Mononuclear cell (primary cell): ENCODE measurements around the gene UBE2R2. TPM values are rescaled to one million over a fixed set of nuclear protein-coding genes. Genes with fewer than 3 reads are reported as not detected.
"Not testable (repeated sequence)": the region's sequence is repeated elsewhere in the genome, so short reads cannot be mapped to it uniquely, and the experiment has no call there.

ENCODE experiments used
- H3K27me3 ChIP-seq: 2 replicates; pipeline ENCODE4 v1.6.0; 2011; ENCODE audit warnings: low read length, control low read depth; ENCODE audit not compliant: insufficient read depth
- H3K4me1 ChIP-seq: 2 replicates; pipeline ENCODE4 v1.5.1; 2011; ENCODE audit warnings: mild to moderate bottlenecking, low read length, control low read depth; ENCODE audit not compliant: insufficient read depth
- H3K4me3 ChIP-seq: 2 replicates; pipeline ENCODE4 v1.5.1; 2011; ENCODE audit warnings: mild to moderate bottlenecking, low read length, moderate library complexity
- H3K9me3 ChIP-seq: 2 replicates; pipeline ENCODE4 v1.5.1; 2011; ENCODE audit warnings: low read depth, mild to moderate bottlenecking, control low read depth, low read length
- total RNA-seq: library from RNA; depleted of rRNA; stranded (reverse); fragments of >200 nt; gene quantifications from one replicate; pipeline ENCODE4 v1.2.3, GENCODE V29; 2012

The UBE2R2 gene
- total RNA-seq: 21.2 TPM

GRCh38 chr9:33816327-33817252, at the start of gene UBE2R2:
Gene UBE2R2, plus strand, starts transcription at chr9:33817160. Its CDS starts 598 bp downstream, at chr9:33817758.
- Histone ChIP-seq H3K4me1 (peaks cover 53% of the 10 kb centered on the region), H3K9me3 (no peaks in the 10 kb centered on the region), H3K27me3 (no peaks in the 10 kb centered on the region), H3K4me3 (peak within 1 kb of the TSS; percentile 92)

GRCh38 chr9:33770156-33770880, 46.6 kb upstream of the UBE2R2 start:
- H3K4me3 ChIP-seq: not testable (repeated sequence)

GRCh38 chr9:33773135-33773534, 43.8 kb upstream of the UBE2R2 start:
- H3K9me3 ChIP-seq, H3K27me3 ChIP-seq, H3K4me3 ChIP-seq, H3K4me1 ChIP-seq: not testable (repeated sequence)

More at GRCh38 chr9:33770156-33770880, 46.6 kb upstream of the UBE2R2 start:
- H3K27me3 ChIP-seq, H3K9me3 ChIP-seq, H3K4me1 ChIP-seq: not testable (repeated sequence)

GRCh38 chr9:33774074-33774659, 42.8 kb upstream of the UBE2R2 start:
- H3K27me3 ChIP-seq, H3K9me3 ChIP-seq: not testable (repeated sequence)

GRCh38 chr9:33776578-33776977, 40.4 kb upstream of the UBE2R2 start:
- Histone ChIP-seq H3K27me3 (no peaks in the 10 kb centered on the region), H3K9me3 (no peaks in the 10 kb centered on the region), H3K4me3 (no peak overlapping the region), H3K4me1 (peaks cover 3% of the 10 kb centered on the region)

More at GRCh38 chr9:33774074-33774659, 42.8 kb upstream of the UBE2R2 start:
- H3K4me1 ChIP-seq, H3K4me3 ChIP-seq: not testable (repeated sequence)

GRCh38 chr9:33778700-33779351, 38.1 kb upstream of the UBE2R2 start:
- no peak overlapping the region for H3K4me3 ChIP-seq
- no peaks in the 10 kb centered on the region for H3K27me3 ChIP-seq
- H3K4me1 ChIP-seq: peaks cover 3% of the 10 kb centered on the region
- no peaks in the 10 kb centered on the region for H3K9me3 ChIP-seq

GRCh38 chr9:33780276-33780675, 36.7 kb upstream of the UBE2R2 start:
- no peaks in the 10 kb centered on the region for H3K27me3 ChIP-seq
- H3K4me3 ChIP-seq: no peak overlapping the region
- peaks cover 3% of the 10 kb centered on the region for H3K4me1 ChIP-seq
- H3K9me3 ChIP-seq: no peaks in the 10 kb centered on the region

GRCh38 chr9:33781736-33782135, 35.2 kb upstream of the UBE2R2 start:
- Histone ChIP-seq H3K4me3 (no peak overlapping the region), H3K4me1 (peaks cover 3% of the 10 kb centered on the region)

GRCh38 chr9:33782395-33783152, 34.4 kb upstream of the UBE2R2 start:
- Histone ChIP-seq H3K4me1 (peaks cover 3% of the 10 kb centered on the region), H3K9me3 (no peaks in the 10 kb centered on the region), H3K4me3 (no peak overlapping the region), H3K27me3 (no peaks in the 10 kb centered on the region)

More at GRCh38 chr9:33781736-33782135, 35.2 kb upstream of the UBE2R2 start:
- no peaks in the 10 kb centered on the region for H3K27me3 ChIP-seq
- no peaks in the 10 kb centered on the region for H3K9me3 ChIP-seq

- no peaks in the 10 kb centered on the region for H3K9me3 ChIP-seq
- H3K27me3 ChIP-seq: peaks cover under 1% of the 10 kb centered on the region
- no peaks in the 10 kb centered on the region for H3K4me1 ChIP-seq
- H3K4me3 ChIP-seq: no peak overlapping the region
Observed at GRCh38 chr9:33785914-33786313, 31.0 kb upstream of the UBE2R2 start.

- H3K9me3 ChIP-seq: no peaks in the 10 kb centered on the region
- H3K4me3 ChIP-seq: no peak overlapping the region
- H3K27me3 ChIP-seq: peaks cover 2% of the 10 kb centered on the region
- no peaks in the 10 kb centered on the region for H3K4me1 ChIP-seq
Observed at GRCh38 chr9:33786681-33787080, 30.3 kb upstream of the UBE2R2 start.

- H3K9me3 ChIP-seq: no peaks in the 10 kb centered on the region
- no peaks in the 10 kb centered on the region for H3K4me1 ChIP-seq
- H3K27me3 ChIP-seq: peaks cover 2% of the 10 kb centered on the region
- H3K4me3 ChIP-seq: no peak overlapping the region
Observed at GRCh38 chr9:33787839-33788238, 29.1 kb upstream of the UBE2R2 start.

- not testable (repeated sequence) for H3K4me1 ChIP-seq, H3K4me3 ChIP-seq, H3K9me3 ChIP-seq, H3K27me3 ChIP-seq
Observed at GRCh38 chr9:33789429-33789828, 27.5 kb upstream of the UBE2R2 start.

GRCh38 chr9:33791117-33791516, 25.8 kb upstream of the UBE2R2 start:
- H3K9me3 ChIP-seq: no peaks in the 10 kb centered on the region
- H3K4me3 ChIP-seq: no peak overlapping the region
- H3K4me1 ChIP-seq: no peaks in the 10 kb centered on the region
- peaks cover 2% of the 10 kb centered on the region for H3K27me3 ChIP-seq
